ENCODE data around the gene C1QC.
"Not testable (repeated sequence)": the region's sequence is repeated elsewhere in the genome, so short reads cannot be mapped to it uniquely, and the experiment has no call there.

Gene C1QC

DNA sequence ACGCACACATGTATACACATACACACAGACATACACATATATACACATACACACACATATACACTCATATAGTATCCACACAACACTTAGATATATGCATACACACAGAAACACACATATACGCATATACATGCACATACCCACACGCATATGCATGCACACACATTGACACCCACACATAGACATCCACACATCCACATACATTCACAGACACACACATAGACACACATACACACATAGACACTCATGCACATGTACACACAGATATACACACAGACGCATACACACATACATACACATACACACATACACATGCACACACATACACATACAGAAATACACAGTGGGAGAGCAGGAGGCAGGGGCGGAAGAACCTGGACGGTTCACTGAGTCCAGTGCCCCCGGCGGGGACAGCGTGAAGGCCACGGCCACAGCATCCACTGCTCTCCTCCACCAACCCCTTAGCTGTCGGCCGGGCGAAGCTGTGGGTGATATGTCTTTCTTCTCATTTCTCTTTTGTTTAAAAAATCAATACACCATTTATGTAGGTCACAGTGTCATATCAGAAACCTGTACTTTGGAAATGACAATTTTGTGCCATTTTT lies 6.8 kb downstream of the C1QC start:
- DNase-seq (ENCODE audit: low read depth, low spot score): no peak

DNA sequence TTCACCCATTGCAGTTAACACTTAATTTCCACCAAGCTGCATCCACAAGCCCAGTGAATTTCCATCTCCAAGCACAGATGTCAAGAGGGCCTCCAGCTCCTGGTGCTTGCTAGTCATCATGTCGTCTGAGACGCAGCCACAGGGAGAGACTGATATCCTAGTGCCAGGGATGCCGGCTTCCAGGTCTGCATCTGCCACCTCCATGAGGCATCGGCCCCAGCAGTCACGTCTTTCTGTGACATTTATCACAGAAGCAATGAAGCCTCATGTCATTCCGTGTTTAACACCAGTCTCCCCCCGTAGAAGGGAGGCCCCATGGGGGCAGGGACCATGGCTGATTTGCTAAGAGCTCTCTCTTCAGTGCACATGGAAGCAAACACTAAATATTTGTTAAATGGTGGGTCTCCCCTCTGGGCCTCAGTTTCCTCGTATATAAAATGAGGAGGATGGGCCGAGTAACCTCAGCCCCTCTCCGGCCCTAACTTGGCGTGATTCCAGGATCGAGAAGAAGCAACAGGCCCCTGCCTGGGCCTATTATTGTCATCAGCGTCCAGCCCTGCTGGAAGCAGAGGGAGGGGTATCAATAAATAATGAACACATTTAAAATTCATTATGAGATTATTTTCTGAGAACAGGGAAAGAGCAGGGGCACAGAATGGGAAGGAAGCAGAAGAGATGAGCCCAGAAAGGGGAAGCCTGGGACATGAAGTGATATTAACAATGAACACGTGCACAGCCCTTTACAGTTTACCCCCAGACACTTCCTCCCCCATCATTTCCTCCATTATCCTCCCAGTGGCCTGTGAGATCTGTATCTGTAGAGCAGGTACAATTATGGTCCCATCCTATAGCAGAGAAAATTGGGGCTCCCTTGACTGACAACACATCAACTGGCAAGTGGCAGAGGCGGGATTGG lies 8.8 kb downstream of the C1QC start:
- DNase-seq (ENCODE audit: low read depth, low spot score): no peak

DNA sequence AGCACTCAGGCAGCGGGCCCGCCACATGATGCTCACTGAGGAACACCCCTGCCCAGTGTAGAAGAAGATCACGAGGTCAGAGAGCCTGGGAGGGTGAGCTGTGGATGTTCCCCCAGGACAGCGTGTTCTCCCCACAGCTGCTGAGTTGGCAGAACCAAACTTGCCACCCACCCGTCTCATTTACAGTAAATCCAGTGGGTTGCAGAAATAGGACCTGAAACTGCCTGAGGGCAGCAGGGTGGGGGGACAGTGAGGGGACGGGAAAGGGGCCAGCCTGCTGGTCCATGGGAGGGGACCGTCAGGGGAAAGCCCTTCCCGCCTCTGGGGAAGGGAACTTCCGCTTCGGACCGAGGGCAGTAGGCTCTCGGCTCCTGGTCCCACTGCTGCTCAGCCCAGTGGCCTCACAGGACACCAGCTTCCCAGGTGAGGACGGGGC lies 9.5 kb downstream of the C1QC start, which contains the start of gene C1QB:
Gene C1QB, plus strand, starts transcription at position 356 of the 436 bp plus-strand sequence. CDS start 6,227 bp downstream, outside the sequence.
- no peak for DNase-seq (ENCODE audit: low read depth, low spot score)

DNA sequence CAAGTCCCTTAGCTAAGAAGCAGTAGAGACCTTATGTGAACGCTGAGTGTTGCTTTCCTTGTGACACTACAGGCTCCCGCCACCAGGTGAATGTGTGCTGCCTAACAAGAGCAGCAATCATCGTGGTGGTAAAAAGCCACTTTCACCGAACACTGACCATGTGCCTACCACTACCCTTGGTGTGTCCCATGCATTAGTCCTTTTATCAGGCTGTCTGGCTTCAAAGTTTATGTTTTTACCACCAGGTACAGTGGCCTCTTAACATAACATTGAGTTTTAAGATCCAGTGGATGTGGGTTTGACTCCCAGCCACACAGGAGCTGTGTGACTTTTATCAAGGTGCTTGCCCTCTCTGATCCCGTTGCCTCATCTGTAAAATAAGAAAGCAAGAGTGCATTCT lies 11.3 kb downstream of the C1QC start:
- DNase-seq (ENCODE audit: low read depth, low spot score): no peak

DNA sequence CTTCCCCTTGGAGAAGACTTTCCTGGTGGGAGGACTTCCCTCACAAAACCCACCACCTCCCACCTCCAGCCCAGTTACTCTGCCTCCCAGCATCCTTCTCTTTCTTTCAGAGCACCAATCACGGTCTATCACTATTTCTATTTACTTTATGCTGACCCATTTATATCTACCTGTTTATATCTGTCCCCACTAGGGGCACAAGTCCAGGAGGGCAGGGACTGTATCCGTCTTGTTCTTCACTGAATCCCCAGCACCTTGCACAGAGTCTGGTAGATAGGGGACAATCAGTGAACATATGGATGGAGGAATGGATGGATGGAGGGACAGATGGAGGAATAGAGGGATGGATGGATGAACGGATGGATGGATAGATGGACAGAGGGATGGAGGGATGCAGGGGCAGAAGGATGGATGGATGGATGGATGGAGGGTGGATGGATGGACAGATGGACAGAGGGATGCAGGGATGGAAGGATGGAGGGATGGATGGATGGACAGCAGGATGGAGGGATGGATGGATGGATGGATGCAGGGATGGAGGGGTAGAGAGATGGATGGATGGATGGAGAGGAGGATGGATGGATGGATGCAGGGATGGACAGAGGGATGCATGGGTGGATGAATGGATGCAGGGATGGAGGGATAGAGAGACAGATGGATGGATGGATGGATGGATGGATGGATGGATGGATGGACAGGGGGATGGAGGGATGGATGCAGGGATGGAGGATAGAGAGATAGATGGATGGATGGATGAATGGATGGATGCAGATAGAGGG lies 15.1 kb downstream of the C1QC start:
- DNase-seq (ENCODE audit: low read depth, low spot score): no peak

DNA sequence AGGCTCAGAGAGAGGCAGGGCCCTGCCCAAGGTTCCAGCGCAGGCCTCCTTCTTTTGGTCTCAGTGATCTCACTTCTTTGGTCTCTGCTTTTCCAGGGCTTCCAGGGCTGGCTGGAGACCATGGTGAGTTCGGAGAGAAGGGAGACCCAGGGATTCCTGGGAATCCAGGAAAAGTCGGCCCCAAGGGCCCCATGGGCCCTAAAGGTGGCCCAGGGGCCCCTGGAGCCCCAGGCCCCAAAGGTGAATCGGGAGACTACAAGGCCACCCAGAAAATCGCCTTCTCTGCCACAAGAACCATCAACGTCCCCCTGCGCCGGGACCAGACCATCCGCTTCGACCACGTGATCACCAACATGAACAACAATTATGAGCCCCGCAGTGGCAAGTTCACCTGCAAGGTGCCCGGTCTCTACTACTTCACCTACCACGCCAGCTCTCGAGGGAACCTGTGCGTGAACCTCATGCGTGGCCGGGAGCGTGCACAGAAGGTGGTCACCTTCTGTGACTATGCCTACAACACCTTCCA lies 17.3 kb downstream of the C1QC start:
- DNase-seq (ENCODE audit: low read depth, low spot score): no peak

DNA sequence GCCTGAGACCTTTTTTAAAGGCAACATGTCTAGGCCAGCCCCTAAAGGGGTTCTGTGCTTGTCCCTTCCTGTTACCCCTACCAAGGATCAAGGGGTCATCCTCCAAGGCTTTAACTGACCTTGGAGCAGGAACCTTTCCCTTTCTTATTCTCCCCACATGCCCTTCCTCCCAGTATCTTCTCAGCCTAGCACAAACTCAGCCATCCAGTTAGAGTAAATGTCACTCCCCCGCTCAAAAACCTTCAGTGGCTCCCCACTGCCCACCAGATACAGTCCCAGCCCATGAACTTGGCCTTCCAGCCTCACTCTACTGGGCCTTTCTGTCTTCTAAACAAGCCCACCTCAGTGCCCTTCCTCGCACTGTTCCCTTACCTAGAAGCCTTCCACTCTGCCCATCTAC lies 18.4 kb downstream of the C1QC start:
- no peak for DNase-seq (ENCODE audit: low read depth, low spot score)

DNA sequence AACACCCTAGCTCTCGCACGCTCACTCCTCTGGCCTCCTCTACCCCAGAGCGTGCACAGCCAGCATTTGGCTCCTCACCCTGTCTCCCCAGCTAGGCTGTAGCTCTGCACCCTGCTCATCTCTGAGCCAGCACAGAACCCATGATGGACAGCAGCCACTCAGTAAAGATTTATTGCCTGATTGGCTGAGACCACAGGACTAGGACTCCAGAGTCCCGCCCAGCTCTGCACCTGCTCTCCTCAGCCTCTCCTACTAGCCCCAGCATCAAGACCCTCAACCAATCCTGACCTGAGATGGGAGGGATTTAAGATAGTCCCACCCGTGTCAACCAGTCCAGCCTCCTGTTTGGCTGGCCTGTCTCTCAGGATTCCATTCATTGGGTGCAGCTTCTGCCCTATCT lies 18.9 kb downstream of the C1QC start:
- peak; percentile 70 for DNase-seq (ENCODE audit: low read depth, low spot score)

DNA sequence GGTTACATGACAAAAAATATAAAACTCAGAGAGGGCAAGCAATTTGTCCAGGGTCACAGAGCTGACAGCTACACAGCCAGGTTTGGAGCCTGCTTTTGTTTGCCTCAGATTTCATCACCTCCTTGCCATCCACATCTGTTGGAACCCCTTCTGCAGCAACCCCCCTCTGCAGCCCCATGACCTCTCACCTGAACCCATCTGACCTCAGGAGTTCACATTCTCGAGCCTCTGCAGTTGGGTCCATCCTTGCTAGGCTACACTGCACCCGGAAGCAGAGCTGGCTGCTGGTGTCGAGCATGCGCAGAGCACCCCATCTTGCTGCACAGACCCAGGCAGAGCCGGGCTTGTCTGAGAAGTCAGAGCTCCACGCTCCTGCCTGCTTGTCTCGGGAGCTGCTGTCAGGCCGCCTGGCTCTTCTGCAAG lies 19.6 kb downstream of the C1QC start:
- DNase-seq (ENCODE audit: low read depth, low spot score): no peak

DNA sequence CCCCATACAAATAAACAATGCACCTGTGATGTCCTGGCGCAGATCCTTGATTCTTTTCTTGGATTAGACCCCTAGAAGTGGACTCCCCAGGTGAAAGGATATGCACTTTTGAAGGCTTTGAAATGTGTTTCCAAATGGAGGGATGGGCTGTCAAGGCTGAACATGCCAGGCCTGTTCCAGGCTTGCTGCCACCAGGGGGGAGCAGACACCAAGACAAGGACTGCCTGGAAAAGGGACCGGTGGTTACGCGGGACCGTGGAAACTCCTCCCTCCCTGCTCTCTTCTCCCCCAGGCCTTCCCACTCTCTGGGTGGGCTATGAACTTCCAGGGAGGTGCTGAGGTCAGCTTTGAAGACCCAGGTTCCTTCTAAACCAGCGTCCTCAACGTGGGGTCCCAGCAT lies 22.3 kb downstream of the C1QC start:
- no peak for DNase-seq (ENCODE audit: low read depth, low spot score)

DNA sequence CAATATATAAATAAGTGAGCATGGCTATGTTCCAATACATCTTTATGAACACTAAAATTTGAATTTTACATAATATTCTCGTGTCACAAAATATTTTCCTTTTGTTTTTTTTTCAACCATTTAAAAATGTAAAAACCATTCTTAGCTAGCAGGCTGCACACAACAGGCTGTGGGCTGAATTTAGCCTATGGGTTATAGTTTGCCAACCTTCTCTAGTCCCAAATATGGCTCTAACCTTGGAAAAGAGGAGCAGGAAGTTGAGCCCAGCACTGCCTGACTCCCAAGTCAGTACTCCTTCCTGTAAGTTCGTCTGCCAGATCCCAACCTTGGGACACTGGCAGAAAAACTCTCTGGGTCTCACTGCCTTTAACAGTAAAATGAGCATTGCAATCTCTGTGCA lies 23.0 kb downstream of the C1QC start:
- DNase-seq (ENCODE audit: low read depth, low spot score): no peak

DNA sequence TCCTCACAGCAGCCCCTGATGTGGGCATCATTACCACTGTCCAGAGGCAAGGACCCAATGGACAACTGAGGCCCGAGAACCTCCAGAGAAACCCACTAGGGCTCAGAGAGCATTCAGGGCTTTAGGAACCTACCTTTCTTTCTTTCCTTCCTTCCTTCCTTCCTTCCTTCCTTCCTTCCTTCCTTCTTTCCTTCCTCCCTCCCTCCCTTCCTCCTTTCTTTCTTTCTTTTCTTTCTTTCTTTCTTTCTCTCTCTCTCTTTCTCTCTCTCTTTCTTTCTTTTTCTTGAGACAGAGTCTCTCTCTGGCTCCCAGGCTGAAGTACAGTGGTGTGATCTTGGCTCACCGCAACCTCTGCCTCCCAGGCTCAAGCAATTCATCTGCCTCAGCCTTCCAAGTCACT lies 25.4 kb downstream of the C1QC start:
- DNase-seq (ENCODE audit: low read depth, low spot score): not testable (repeated sequence)

DNA sequence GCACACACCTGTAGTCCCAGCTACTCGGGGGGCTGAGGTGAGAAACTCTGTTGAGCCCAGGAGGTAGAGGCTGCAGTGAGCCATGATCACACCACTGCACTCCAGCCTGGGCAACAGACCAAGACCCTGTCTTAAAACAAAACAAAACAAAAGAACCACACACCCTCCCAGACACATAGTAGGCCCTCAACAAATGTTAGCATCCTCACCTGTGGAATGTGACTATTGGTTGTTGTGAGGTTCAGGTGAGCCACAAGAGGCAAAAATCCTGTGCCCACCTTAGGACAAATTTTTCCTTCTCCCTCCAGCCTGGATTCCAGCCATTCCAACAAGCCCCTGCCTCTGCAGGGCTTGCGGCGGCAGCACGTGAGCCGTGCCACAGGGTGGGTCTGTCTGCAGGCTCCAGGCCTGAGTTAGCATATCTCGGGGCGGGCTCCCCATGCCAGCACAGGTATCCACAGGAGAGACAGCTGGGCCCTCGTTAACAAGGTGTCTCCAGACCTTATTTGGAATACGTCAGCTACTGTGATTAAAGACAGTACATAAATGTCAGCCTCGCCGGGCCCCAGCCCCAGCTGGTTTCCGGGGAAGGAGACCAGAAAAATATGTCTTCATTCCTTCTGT lies 27.0 kb downstream of the C1QC start:
- DNase-seq (ENCODE audit: low read depth, low spot score): no peak

DNA sequence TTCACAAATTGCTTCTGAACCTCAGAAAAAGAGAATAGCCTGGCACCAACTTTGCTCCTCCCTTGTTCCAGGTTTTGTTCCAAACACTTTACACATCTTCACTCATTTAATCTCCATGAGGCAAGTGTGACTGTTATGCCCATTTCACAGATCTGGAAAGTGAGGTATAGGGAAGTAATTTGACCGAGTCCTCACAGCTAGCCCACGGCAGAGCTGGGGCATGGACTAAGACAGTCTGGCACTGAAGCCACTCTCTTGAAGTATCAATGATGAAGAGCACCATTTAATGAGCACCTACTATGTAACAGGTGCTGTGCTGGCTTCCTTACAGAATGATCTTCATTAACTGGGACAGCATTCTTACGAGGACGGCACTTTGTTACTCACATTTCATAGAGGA lies 28.6 kb downstream of the C1QC start:
- DNase-seq (ENCODE audit: low read depth, low spot score): no peak

DNA sequence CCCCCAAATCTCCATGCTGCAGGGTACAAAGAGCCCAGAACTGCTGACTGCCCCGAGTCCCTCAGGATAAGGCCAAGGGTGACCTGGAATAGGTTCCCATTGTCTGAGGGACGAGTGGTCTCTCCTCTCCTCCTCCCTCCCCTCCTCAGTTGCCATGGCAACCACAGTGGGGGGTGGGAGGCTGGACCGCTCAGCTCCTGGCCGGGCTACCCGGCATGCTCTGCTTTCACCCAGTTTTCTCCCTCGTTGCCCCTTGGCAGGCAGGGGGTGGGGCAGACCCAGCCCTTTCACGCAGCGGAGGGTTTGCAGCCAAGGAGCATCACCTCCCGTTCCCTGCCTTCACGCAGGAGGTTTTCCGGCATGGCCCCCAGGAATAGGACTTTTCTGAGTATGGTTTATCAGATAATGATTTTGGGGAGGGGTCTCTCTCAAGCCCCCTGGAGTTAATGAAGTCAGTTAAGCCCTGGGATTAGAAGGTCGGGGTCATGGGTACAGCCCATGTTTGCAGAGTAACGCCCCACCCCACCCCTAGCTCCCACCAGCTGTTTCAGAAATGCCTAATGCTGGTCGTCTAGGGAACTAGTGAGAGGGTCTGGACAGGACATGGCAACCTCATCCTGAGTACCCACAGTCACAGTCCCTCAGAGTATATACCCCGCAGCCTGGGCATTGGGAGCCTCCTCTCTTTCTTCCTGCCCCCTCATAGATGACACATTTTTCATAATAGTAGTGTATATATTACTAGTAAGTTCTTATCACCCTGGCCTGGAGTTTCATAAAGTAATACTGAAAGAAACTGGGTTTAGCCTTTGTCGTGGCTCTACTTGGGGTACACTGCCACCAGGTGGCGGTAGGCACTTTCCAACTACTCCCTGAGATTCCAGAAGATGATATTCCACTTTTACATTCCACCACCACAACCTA lies 30.3 kb downstream of the C1QC start:
- no peak for DNase-seq (ENCODE audit: low read depth, low spot score)

DNA sequence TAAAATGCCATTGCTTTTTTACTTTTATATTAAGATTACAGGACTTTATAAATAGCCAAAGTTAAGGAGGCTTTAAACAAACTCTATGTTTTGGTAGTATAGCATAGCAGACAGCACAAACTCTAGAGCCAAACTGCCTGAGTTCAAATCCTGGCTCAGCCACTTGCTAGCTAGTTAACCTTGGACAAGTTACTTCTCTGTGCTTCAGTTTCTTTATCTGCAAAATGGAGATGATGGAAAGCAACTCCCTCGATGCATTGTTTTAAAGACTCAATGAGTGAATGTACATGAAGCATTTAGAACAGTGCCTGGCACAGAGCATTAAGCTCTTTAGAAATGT lies 30.9 kb downstream of the C1QC start:
- no peak for DNase-seq (ENCODE audit: low read depth, low spot score)

DNA sequence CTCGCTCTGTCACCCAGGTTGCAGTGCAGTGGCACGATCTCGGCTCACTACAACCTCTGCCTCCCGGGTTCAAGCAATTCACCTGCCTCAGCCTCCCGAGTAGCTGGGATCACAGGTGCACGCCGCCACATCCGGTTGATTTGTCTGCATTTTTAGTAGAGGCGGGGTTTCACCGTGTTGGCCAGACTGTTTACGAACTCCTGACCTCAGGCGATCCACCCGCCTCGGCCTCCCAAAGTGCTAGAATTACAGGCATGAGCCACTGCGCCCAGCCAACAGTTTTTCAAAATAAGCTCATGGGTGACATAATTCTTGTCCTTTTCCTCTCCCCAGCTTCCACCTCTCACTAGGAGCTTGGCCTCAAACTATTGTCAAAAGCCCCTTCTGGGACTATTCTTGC lies 32.7 kb downstream of the C1QC start:
- DNase-seq (ENCODE audit: low read depth, low spot score): not testable (repeated sequence)

DNA sequence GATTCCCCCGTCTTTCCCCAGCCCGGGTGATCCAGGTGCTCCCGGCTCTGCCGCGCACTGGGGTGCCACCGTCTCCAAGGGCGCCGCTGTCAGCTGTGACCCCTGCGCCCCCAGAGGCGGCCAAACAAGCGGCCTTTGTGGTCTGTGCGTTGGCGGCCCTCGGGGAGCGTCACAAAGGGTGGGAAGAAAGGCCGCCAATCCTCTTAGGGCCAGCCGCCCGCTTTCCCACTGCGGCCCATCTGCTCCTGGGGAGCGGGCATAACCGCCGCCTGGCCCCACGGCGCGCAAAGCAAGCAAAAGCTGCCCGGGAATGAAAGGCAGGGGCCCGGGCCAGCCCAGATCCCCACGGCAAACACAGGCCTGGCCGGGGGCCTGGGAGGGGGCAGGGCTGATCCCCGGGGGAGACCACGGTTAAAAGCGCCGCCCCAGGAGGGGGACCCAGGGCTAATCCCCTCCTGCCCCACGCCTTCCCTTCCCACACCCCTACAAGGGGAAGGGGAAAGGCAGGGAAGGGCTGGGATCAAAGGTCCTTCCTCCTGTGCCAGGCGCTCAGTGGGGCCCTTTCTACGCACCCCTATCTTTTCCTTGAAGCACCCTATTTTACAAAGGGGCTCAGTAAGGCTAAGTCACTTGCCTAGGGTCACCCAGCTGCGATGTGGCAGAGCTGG lies 33.6 kb downstream of the C1QC start:
- no peak for DNase-seq (ENCODE audit: low read depth, low spot score)

DNA sequence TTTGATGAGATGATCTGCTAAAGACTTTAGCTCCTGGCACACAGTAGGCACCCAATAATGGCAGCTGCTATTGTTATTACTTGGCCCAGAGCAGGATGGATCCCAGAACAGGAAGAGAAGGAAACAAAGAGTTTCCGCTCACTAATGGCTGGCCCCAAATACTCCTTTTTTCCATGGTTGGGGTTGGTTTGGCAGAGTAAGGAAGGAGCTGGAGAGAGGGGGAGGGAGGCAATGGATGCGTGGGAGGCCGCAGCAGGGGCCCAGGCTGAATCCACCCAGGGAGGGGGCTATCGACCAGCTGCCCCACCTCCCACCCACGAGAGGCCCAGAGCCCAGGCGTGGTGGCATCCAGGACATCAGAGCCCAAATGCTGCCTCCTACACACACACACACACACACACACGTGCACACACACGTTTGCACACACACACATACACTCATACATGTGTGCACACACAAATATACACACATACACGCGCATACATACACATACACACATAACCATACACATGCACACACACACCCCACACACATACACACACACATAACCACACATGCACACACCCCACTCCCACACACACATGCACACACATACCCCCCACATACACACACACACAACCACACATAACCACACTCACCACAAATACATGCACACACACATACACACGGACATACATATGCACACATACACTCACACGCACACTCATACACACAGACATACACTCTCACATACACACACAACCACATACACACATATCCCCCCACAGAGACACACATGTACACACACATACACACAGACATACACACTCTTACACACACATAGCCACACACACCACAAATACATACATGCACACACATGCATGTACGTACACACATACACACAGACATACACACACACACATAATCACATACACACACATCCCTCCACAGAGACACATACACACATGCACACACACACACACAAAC lies 34.8 kb downstream of the C1QC start:
- no peak for DNase-seq (ENCODE audit: low read depth, low spot score)

Measured in iPS DF 19.7 (cell line).